T-helper 2 cell treated with Interferon-gamma antibody and Interleukin-4, amounts not matched to agents 100 ng/mL and 5 ng/mL, for 36 hours (primary cell): ENCODE data around the gene ZNF850. TPM values are rescaled to one million over a fixed set of nuclear protein-coding genes. Genes with fewer than 3 reads are reported as not detected.
"Not testable (repeated sequence)": the region's sequence is repeated elsewhere in the genome, so short reads cannot be mapped to it uniquely, and the experiment has no call there.

Experiments used
- intact Hi-C: fragments of 100-400 bp; cut with micrococcal nuclease; formaldehyde crosslinking; loops from one replicate; pipeline ENCODE4 v1.15.1; 2023
- total RNA-seq: library from RNA; stranded (reverse); gene quantifications from 2 replicates; pipeline ENCODE4 v1.2.3, GENCODE V29; 2022

ZNF850 gene
- total RNA-seq: 5.6 and 5.9 TPM in 2 replicates

DNA sequence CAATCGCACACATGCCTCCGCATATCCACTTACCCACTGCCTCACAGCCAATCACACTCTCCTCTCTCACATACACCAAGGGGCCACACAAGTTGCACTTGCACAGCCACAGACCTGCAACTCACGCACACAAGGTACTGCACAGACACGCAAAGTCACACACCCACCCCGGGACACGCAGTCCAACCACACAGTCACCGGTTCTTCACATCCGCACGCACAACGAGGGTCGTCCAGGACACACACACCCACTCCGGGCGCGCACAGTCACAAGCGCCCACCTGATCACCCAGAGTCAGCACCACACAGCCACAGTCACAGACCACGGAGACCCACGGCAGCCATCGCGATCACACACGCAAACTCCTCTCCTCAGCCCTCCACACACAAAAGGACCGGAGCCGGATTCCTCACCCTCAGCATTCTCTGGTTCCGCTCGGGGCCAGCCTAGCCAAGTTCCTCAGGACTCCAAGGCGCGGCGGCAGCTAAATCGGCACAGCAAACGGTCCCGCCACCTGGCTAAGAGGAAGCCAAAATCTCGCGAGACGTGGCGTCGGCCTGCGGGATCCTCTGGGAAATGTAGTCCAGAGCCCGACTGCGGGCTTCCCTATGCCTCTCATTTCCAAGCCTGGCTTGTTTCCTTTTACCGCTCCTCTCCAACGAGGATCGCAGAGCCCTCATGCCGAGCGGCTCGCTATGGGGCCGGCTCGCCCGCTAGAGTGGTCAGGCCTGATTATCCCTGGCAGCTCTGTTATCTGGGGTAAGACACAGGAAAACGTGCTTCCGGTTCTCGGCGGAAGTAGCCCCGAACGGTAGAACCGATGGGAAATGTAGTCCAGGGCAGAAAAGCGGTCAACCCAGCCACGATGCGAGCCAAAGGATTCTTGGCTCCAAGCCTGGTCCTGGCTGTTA is at the start of gene ZNF850:
Gene ZNF850, minus strand, starts transcription at position 497 of the 912 bp plus-strand sequence. CDS start 10,201 bp downstream, outside the sequence.
- intact Hi-C loops: loop anchor here (1.0 to 5.0 kb wide), 15 partner anchors 25 to 694 kb away; partner anchors contain the start of genes ZFP14, ZNF260, ZNF345 and ZNF383

DNA sequence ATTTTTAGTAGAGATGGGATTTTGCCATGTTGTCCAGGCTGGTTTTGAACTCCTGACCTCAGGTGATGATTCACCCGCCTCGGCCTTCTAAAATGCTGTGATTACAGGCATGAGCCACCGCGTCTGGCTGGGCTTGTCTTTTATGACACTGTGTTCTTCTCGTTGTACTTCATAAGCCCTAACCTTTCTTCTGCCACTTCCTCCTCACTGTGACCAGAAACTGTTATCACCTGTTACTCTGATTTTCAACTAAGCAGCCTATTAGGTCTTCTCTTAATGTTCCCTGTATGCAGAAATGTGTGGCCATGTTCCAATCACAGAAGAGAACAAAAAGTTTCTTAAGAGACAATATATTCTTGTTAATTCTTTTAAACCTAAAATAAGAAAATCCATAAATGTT is 49.2 kb upstream of the ZNF850 start:
- intact Hi-C loops: no loop called here

DNA sequence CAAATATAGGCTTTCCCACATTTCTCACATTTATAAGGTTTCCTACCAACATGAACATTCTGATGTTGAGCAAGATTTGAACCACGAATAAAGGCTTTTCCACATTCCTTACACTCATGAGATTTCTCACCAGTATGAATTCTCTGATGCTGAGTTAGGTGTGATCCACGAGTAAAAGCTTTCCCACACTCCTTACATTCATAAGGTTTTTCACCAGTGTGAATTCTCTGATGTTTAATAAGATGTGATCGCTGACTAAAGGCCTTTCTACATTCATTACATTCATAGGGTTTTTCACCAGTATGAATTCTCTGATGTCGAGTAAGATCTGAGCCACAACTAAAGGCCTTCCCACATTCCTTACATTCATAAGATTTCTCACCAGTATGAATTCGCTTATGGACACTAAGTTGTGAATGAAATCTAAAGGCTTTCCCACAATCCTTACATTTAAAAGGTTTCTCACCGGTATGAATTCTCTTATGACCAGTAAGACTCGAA is 46.6 kb upstream of the ZNF850 start:
- intact Hi-C loops: no loop called here

DNA sequence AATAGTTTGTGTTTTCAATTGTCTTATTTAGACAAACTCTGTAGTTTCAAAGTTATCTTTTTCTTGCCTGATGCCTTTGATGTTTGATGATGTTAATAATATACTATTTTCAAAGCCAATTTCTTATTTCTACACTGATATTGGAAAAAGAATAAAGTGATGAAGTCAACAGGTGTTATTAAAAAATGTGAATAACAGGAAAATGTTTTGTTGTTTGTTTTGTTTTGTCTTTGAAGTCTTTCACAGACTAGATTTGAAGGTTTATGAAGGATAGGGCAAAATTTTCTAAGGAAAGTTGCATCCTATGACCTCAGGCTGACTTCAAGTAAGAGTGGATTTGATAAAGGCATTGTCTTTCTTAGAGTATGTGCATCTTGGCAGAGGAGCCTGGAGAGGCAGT is 34.4 kb upstream of the ZNF850 start:
- intact Hi-C loops: no loop called here

DNA sequence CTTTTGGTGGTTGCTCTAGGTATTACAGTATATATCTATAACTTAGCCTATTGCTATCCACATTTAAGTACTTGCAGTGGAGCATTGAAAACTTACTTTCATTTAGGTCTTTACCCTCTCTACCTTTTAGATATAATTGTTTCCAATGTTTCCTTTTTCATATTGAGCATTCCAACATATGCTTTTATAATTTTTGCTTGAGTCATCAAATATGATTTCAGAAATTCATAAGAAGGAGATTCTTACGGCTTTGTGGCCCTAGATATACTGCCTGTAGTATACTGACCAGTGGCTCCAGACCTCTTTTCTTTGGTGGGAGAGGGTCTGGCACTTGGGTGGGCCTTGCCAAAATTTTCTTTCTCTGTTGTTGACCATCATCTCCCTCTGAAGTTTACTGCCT is 32.8 kb upstream of the ZNF850 start:
- intact Hi-C loops: no loop called here

DNA sequence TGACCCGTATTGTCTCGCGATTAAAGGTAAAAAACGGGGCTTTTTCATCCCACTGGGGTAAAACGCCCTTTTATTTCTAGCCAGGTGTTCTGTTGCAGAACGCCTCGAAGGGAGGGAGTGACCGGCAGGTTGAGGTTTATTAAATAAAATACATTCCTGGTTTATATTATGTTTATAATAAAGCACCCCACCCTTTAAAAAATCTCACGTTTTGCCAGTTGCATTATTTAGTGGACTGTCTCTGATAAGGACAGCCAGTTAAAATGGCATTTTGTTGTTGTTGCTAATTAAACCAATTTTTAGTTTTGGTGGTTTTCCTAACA is 25.1 kb upstream of the ZNF850 start:
- intact Hi-C loops: loop anchor here (1.0 kb wide), 4 partner anchors 25 to 269 kb away; partner anchors contain the start of genes ZNF260, ZNF345, ZNF790 and ZNF850

DNA sequence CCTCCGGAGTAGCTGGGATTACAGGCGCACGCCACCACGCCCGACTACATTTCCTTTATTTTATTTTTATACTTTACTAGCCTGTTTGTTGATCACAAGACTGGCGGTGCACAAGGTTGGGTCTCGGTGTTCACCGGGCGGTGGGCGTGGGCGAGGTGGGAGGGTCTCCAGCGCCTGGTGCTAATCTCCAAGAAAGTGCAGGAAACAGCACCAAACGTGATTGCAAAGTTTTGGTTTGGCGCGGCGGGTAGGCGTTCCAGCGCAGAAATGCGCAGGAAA is 24.0 kb upstream of the ZNF850 start:
- intact Hi-C loops: no loop called here

DNA sequence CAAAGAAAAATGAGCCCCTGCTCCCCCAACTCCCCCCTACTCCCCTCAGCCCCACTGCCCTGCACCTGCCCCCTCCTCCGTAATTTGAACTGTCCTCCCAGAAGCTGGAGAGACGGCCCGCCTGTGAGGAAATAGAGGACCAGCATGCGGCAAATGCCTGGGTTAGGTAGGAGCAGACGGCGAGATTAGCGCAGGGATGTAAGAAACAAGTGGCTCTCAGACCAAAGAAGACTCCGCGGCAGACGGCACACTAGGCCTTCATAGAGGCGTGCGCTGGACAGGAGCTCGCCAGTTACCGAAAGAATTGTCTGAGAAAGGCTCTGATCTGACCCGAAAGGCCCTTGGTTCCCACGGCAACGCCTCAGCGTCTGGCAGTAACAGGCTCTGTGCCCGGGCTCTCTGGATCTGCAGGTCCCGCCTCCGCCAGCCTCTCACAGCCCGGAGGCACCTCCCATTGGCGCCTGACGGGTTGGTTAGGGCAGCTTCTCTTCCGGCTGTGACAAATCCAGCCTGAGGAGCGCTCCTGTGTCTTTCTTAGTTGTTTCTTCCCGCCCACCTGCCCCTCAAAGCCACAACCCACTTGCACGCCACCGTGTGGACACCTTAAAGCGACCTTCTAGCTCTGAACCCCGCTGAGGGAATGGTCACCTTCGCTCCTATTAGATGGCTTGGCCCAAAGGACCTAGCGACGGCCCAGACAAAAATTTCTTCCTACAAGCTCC is 19.0 kb upstream of the ZNF850 start:
- intact Hi-C loops: not testable (repeated sequence)

DNA sequence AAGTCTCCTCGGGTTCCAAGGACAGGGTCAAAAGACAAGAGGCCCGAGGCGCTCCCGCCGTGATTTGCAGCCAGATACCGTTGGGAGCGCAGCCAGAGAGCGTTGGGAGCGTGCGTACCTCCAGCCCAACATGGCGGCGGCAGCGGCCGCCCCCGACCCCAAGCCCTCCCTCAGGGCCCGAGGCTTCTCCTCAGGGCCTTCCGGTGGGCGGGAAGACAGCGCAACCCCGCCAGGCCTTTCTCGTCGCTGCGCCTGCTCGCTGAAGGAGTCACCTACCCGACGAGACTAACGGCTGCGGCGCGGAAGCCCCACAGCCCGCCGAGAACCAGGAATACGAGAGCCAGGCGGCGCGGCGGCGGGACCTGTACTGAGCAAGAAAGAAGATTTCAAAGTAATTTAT is 3.2 kb upstream of the ZNF850 start:
- intact Hi-C loops: no loop called here

DNA sequence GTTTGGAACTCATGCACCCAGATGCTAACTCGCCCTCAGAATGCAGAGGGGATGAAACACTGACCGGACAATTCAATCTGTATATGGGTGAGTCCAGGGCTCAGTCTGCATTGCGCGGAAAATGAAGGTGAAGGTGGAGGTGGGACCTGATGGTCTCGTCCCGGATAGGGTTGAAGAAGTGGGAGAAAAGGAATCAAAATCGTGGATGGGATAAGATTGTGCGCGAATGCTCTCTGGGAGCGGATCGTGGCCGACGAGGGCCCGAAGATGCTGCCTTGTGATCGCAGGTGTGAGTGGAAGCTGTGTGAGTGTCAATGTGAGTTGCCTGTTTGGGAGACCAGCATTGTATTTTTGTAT is 594 bp upstream of the ZNF850 start:
- intact Hi-C loops: loop anchor here (1.0 to 5.0 kb wide), 7 partner anchors 65 to 694 kb away; partner anchors contain the start of genes ZFP14, ZNF260, ZNF383 and ZNF420

DNA sequence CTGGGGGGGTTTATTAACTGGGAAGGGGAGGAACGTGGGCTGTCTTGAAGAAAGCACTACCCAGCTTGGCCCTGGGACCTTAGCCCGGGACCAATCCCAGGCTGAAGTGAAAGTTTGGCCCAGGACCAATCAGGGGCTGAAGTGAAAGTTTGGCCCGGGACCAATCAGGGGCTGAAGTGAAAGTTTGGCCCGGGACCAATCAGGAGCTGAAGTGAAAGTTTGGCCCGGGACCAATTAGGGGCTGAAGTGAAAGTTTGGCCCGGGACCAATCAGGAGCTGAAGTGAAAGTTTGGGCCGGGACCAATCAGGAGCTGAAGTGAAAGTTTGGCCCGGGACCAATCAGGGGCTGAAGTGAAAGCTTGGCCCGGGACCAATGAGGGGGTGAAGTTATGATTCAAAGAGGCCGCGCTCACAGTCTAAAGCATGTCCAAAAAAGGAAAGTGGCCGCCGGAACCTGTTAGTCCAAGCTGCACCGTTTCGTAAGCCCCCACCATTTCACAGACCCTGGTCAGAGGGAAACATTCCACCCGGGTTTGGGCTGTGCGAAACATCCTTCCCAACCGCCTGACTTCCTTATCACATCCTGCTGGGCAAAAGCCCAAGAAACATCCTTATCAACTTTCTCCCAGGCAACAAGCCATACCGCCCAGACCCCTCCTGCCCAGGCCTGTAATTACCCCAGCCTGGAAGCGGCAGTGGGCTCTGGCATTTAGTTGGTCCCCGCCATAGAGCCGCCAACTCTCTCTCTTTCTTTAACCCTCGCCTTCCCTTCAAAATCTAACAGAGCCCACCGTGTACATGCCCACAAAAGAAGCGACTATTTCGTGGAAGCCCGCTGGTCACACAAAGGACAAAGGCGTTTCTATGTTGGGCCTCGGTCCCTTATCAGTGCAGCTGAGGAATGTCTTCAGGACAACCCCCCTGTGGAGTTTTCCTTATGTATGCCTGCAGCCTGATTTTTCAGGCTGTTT is 1.1 kb downstream of the ZNF850 start:
- intact Hi-C loops: loop anchor here (1.0 to 5.0 kb wide), 14 partner anchors 26 to 695 kb away; partner anchors contain the start of genes ZFP14, ZNF260, ZNF345 and ZNF383

DNA sequence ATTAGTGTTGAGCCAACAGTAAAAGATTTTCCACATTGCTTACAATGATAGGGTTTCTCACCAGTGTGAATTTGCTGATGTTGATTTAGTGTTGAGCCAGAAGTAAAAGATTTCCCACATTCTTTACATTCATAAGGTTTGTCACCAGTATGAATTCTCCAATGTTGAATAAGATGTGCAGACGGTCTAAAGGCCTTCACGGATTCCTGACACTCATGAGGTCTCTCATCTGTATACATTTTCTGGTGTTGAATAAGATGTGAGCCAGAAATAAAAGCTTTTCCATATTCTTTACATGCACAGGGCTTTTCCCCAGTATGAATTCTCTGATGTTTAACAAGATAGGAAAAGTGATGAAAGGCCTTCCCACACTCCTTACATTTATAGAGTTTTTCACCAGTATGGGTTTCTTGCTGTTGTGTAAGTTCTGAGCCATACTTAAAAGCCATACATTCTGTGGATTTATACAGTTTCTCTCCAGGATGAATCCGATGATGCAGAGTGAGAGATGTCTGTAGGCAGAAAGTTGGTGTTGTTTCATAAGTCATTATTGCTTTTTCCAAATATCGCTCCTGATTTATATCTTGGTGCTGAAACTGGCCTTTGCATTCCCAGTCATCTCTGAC is 22.4 kb downstream of the ZNF850 start:
- intact Hi-C loops: no loop called here

DNA sequence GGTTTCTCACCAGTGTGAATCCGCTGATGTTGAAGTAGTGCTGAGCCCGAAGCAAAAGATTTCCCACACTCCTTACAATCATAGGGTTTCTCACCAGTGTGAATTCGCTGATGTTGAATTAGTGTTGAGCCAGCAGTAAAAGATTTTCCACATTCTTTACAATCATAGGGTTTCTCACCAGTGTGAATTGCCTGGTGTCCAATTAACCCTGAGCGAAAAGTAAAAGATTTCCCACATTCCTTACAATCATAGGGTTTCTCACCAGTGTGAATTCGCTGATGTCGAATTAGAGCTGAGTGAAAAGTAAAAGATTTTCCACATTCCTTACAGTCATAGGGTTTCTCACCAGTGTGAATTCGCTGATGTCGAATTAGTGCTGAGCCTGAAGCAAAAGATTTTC is 23.0 kb downstream of the ZNF850 start:
- intact Hi-C loops: not testable (repeated sequence)

DNA sequence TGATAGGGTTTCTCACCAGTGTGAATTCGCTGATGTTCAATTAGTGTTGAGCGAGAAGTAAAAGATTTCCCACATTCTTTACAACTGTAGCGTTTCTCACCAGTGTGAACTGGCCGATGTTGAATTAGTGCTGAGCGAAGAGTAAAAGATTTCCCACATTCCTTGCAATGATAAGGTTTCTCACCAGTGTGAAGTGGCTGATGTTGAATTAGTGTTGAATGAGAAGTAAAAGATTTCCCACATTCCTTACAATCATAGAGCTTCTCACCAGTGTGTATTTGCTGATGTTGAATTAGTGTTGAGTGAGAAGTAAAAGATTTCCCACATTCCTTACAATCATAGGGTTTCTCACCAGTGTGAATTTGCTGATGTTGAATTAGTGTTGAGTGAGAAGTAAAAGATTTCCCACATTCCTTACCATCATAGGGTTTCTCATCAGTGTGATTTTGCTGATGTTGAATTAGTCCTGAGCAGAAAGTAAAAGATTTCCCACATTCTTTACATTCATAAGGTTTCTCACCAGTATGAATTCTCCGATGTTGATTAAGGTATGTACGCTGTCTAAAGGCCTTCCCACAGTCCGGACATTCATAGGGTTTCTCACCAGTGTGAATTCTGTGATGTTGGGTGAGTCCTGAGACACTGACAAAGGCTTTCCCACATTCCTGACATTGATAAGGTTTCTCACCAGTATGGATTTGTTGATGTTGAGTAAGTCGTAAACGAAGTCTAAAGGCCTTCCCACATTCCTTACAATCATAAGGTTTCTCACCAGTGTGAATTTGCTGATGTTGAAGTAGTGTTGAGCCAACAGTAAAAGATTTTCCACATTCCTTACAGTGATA is 24.0 kb downstream of the ZNF850 start:
- intact Hi-C loops: no loop called here

DNA sequence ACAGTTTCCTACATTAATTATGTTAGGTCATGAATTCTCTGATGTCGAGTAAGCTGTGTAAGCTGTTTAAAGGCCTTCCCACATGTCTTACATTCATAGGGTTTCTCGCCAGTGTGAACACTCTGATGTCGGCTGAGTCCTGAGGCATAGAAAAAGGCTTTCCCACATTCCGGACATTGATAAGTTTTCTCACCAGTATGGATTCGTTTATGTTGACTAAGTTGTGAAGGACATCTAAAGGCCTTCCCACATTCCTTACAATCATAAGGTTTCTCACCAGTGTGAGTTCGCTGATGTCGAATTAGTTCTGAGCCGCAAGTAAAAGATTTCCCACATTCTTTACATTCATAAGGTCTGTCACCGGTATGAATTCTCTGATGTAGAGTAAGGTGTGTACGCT is 24.9 kb downstream of the ZNF850 start:
- intact Hi-C loops: no loop called here

DNA sequence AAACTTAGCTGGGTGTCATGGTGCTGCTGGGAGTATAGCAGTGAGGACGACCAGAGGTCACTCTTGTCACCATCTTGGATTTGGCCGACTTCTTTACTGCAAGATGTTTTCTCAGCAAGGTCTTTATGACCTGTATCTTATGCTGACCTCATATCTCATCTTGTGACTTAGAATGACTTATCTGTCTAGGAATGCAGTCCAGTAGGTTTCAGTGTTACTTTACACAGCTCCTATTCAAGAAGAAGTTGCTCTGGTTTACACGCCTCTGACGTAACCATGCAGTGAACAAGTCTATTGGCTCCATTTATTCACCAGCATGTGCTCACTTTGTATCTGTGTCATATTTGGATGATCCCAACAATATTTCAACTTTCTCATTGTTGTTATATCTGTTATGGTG is 26.7 kb downstream of the ZNF850 start:
- intact Hi-C loops: no loop called here

DNA sequence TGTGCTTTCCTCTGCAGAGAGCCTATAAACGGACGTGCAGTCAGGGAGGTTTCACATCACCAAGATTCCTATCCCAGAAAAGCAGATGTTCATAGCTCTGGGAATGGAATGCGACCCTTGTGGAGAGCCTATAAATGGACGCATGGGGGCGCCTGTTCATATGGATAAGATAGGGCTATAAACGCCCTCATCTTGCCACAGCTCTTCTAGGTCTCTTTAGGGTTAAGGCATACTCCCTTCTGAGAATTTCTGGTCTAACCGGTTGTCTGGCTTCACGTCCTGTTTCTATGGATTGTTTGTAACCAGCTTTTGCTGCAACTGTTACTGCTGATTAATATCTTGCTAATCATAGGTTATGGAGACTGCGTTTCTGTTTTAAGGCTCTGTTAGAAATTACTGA is 36.4 kb downstream of the ZNF850 start:
- intact Hi-C loops: not testable (repeated sequence)

DNA sequence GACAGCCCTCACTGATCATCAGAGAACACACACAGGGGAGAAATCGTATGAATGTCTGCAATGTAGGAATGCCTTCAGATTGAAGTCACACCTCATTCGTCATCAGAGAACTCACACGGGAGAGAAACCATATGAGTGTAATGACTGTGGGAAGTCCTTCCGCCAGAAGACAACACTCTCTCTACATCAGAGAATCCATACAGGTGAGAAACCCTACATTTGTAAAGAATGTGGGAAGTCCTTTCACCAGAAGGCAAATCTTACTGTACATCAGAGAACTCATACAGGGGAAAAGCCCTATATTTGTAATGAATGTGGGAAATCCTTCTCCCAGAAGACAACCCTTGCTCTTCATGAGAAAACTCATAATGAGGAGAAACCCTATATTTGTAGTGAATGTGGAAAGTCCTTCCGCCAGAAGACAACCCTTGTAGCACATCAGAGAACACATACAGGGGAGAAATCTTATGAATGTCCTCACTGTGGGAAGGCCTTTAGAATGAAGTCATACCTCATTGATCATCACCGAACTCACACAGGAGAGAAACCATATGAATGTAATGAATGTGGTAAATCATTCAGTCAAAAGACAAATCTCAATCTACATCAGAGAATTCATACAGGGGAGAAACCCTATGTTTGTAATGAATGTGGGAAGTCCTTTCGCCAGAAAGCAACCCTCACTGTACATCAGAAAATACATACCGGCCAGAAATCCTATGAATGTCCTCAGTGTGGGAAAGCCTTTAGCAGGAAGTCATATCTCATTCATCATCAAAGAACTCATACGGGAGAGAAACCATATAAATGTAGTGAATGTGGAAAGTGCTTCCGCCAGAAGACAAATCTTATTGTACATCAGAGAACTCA is 52.7 kb downstream of the ZNF850 start:
- intact Hi-C loops: no loop called here

DNA sequence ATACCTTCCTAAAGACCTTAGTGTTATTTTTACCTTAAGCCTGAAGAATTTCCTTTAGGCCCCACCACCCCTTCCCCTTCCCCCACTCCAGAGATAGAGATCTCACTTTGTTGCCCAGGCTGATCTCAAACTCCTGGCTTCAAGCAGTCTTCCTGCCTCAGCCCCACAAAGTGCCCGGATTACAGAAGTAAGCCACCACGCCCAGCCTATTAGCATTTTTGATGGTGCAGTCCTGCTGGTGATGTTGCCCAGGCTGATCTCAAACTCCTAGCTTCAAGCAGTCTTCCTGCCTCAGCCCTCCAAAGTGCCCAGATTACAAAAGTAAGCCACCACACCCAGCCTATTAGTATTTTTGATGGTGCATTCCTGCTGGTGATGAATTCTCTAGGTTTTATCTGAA is 63.2 kb downstream of the ZNF850 start:
- intact Hi-C loops: no loop called here
